ENCODE data around the gene RSBN1. TPM values are rescaled to one million over a fixed set of nuclear protein-coding genes. Genes with fewer than 3 reads are reported as not detected.
A peak's percentile ranks its signal among the peaks of the same experiment; 100 is the strongest.

Gene RSBN1
- total and polyA plus RNA-seq, 9 of the 15 experiments (the other 6 are each of a cell fraction or from before 2014, with no cell fraction given): 4.5 to 24.3 (median 13.0) TPM

DNA sequence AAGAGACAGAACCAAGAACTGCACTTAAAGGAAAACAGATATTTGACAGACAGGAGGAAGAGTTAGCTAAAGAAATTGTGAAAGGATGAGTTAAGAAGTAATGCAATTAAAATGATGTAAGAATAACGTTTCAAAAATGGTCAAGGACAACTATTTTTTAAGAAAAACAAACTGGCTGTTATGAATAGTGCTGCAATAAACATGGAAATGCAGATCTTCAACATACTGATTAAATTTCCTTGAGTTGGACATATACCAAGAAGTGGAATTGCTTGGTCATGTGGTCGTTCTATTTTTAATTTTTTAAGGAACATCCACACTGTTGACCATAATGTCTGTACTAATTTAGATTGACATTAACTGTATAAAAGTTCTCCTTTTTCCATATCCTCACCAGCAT, 29.9 kb downstream of the RSBN1 start:
- Histone ChIP-seq H3K36me3 (ENCODE audit: control insufficient read depth, insufficient read depth, low read length) (peaks cover 10% of the 10 kb centered on the region; the same call in 2 of the 3 replicates), H2AFZ (ENCODE audit: low read depth, low read length) (no peak overlapping the region), H3K4me3 (no peak overlapping the region), H3K79me2 (ENCODE audit: control insufficient read depth, insufficient read depth, low read length) (peaks cover 97% of the 10 kb centered on the region), H3K9ac (ENCODE audit: insufficient read depth in 1 of 2, low read depth in 2 of 2, low read length in 2 of 2) (no peak overlapping the region), H3K4me1 (replicated peaks in 1 of 2; ENCODE audit: control insufficient read depth in 2 of 2, insufficient read depth in 2 of 2, low read length in 2 of 2) (peaks cover 15 to 60% of the 10 kb centered on the region in 2 experiments), H3K4me2 (ENCODE audit: insufficient read depth, low read length) (no peak overlapping the region), H3K9me3 (replicated peaks; ENCODE audit: control insufficient read depth, insufficient read depth, low read depth, low read length) (no peaks in the 10 kb centered on the region), H4K20me1 (replicated peaks; ENCODE audit: control insufficient read depth, insufficient read depth, low read length) (peaks cover 28% of the 10 kb centered on the region; the same call in 1 of the 2 replicates), H3K9me1 (ENCODE audit: control insufficient read depth, insufficient read depth, low read length) (no peaks in the 10 kb centered on the region), H3K27ac (ENCODE audit: extremely low read depth, low read depth, low read length) (no peak overlapping the region; the same call in 1 of the 3 replicates), H3K27me3 (ENCODE audit: control insufficient read depth in 2 of 2, insufficient read depth in 2 of 2, low read length in 2 of 2) (no peaks in the 10 kb centered on the region)
- ChIA-PET CTCF (ENCODE audit: low intra/inter-chr PET ratio) (no interaction called here), POLR2A (no interaction called here)
- ATAC-seq: no peak
- in situ Hi-C loops (cut with MboI) (no loop called here), intact Hi-C loops (cut with micrococcal nuclease) (loop anchor here (2.0 kb wide), 1 partner anchor 22 kb away; no protein-coding TSS in a partner anchor)
- no peak for FAIRE-seq
- 25% methylated on average over 2 of the region's 2 CpGs for WGBS (ENCODE audit: insufficient coverage, low coverage, missing lambda C conversion rate)
- BruUV-seq (replicated peaks): no TSS peak
- DNase-seq (ENCODE audit: extremely low read depth in 1 of 4, low spot score in 3 of 4): no peak
- TF ChIP-seq, protein P1, sequence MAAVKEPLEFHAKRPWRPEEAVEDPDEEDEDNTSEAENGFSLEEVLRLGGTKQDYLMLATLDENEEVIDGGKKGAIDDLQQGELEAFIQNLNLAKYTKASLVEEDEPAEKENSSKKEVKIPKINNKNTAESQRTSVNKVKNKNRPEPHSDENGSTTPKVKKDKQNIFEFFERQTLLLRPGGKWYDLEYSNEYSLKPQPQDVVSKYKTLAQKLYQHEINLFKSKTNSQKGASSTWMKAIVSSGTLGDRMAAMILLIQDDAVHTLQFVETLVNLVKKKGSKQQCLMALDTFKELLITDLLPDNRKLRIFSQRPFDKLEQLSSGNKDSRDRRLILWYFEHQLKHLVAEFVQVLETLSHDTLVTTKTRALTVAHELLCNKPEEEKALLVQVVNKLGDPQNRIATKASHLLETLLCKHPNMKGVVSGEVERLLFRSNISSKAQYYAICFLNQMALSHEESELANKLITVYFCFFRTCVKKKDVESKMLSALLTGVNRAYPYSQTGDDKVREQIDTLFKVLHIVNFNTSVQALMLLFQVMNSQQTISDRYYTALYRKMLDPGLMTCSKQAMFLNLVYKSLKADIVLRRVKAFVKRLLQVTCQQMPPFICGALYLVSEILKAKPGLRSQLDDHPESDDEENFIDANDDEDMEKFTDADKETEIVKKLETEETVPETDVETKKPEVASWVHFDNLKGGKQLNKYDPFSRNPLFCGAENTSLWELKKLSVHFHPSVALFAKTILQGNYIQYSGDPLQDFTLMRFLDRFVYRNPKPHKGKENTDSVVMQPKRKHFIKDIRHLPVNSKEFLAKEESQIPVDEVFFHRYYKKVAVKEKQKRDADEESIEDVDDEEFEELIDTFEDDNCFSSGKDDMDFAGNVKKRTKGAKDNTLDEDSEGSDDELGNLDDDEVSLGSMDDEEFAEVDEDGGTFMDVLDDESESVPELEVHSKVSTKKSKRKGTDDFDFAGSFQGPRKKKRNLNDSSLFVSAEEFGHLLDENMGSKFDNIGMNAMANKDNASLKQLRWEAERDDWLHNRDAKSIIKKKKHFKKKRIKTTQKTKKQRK (IDR thresholded peaks at IDR 0.05; ENCODE audit: borderline replicate concordance, low read depth, low read length): no peak
- TF ChIP-seq HDAC2 (IDR thresholded peaks at IDR 0.05) (no peak), ZNF324 (CRISPR knock-in tag; IDR thresholded peaks at IDR 0.05) (no peak), ZNF12 (CRISPR knock-in tag; IDR thresholded peaks at IDR 0.05) (no peak), ZSCAN32 (CRISPR knock-in tag; IDR thresholded peaks at IDR 0.05) (no peak), TEAD2 (tag; IDR thresholded peaks at IDR 0.05) (no peak), RBM25 (IDR thresholded peaks at IDR 0.05; ENCODE audit: low read depth, low read length, severe bottlenecking) (peak; percentile 4), TARDBP (IDR thresholded peaks at IDR 0.05) (no peak), EP400 (IDR thresholded peaks at IDR 0.05) (peak; percentile 21; the same call in 1 of the 2 replicates)
- TF ChIP-seq, protein P2, sequence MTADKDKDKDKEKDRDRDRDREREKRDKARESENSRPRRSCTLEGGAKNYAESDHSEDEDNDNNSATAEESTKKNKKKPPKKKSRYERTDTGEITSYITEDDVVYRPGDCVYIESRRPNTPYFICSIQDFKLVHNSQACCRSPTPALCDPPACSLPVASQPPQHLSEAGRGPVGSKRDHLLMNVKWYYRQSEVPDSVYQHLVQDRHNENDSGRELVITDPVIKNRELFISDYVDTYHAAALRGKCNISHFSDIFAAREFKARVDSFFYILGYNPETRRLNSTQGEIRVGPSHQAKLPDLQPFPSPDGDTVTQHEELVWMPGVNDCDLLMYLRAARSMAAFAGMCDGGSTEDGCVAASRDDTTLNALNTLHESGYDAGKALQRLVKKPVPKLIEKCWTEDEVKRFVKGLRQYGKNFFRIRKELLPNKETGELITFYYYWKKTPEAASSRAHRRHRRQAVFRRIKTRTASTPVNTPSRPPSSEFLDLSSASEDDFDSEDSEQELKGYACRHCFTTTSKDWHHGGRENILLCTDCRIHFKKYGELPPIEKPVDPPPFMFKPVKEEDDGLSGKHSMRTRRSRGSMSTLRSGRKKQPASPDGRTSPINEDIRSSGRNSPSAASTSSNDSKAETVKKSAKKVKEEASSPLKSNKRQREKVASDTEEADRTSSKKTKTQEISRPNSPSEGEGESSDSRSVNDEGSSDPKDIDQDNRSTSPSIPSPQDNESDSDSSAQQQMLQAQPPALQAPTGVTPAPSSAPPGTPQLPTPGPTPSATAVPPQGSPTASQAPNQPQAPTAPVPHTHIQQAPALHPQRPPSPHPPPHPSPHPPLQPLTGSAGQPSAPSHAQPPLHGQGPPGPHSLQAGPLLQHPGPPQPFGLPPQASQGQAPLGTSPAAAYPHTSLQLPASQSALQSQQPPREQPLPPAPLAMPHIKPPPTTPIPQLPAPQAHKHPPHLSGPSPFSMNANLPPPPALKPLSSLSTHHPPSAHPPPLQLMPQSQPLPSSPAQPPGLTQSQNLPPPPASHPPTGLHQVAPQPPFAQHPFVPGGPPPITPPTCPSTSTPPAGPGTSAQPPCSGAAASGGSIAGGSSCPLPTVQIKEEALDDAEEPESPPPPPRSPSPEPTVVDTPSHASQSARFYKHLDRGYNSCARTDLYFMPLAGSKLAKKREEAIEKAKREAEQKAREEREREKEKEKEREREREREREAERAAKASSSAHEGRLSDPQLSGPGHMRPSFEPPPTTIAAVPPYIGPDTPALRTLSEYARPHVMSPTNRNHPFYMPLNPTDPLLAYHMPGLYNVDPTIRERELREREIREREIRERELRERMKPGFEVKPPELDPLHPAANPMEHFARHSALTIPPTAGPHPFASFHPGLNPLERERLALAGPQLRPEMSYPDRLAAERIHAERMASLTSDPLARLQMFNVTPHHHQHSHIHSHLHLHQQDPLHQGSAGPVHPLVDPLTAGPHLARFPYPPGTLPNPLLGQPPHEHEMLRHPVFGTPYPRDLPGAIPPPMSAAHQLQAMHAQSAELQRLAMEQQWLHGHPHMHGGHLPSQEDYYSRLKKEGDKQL (CRISPR knock-in tag; IDR thresholded peaks at IDR 0.05; ENCODE audit: borderline replicate concordance): no peak
- TF ChIP-seq, protein P3, sequence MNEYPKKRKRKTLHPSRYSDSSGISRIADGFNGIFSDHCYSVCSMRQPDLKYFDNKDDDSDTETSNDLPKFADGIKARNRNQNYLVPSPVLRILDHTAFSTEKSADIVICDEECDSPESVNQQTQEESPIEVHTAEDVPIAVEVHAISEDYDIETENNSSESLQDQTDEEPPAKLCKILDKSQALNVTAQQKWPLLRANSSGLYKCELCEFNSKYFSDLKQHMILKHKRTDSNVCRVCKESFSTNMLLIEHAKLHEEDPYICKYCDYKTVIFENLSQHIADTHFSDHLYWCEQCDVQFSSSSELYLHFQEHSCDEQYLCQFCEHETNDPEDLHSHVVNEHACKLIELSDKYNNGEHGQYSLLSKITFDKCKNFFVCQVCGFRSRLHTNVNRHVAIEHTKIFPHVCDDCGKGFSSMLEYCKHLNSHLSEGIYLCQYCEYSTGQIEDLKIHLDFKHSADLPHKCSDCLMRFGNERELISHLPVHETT (CRISPR knock-in tag; conservative IDR thresholded peaks at IDR 0.05 in 1 of 2, IDR thresholded peaks at IDR 0.05 in 1 of 2): no peak
